EL (cell line): Measurements from ENCODE around the gene RSPRY1.

ENCODE experiments used
- DNase-seq: peaks from one replicate; pipeline ENCODE4 v3.0.0-alpha.2; 2016

Gene RSPRY1

DNA sequence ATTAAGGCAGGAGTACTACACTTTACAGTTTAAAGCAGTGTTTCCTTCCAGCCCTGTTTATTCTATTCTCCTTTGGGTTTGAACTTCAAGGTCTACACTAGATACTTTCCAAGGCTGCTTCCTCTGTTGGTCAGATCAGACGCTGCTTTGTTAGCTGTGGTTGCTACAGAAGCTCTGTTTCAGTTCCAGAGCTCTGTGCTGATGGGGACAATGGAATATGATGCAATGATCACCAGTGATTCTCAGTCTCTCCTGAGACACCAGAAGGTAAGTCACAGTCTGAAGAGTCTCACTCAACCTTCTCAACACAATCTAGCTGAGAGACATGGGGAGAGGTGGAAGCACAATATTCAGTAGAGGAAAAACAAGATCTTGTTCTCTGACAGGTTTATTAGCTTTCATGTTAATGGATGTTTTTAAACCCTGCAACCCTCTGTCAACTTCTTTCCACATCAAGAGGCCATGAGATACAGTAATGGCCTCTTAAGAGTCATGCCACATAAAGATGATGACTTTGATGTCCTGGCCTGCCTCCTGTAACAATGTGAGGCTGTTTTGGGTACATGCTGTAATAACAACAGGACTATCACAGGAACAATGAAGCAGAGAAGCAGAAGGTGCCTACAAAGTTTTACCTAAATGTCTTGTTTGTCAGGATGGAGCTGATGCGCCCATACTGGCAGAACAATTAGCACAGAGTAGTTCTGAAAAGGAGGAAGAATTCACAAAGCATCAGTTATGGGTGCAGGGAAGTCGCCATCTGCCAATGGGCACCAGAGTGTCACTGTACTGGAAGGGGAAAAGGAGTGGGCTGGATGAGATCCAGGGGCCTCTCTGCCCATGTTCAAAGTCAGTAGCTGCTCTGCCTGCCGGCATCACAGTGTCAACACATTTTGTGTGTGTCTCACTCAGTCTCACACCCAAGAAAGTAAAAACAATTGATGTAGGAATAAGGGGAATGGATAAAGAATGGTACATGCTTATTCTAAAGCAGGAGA, 33.7 kb upstream of the RSPRY1 start:
- no peak for DNase-seq

DNA sequence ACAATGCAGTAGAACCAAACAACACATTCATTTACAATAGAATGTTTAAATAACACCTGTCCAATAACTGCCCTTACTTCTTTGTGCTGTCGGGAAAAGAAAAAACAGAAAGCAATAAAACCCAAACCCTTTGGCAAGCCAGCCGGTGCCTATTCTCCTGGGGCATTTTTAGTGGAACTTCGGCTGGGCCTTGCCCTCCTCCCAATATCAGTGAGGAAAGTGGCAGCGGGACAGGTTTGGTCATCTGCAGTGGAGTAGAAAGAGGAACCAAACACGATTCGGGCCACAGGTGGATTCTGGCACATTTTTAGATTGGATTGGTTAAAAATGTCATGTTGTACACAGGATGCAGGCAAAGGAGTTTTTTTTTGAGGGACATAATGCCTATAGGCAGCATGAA, 32.3 kb upstream of the RSPRY1 start:
- DNase-seq = no peak

DNA sequence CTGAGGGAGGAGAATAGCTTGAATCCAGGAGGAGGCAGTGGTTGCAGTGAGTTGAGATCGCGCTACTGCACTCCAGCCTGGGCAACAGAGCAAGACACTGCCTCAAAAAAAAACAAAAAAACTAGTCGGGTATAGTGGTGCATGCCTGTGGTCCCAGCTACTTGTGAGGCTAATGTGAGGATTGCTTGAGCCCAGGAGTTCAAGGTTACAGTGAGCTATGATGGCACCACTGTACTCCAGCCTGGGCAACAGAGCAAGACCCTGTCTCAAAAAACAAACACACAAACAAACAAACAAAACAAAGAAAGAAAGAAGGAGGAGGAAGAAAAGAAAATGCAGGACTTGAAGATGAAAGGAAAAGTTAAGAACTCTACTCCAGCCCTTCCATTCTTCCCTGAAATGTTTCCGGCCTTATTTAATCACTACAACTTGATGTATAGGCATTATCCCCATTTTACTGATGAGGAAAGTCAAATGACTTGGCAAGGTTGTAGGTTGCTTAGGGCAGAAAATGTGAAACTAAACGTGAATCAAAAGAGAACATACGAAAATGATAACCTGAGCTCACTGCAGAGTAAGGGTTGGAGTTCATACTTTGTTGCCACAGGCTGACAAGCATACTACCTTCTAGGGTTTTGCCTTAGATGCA, 30.3 kb upstream of the RSPRY1 start:
- DNase-seq = no peak

- no peak for DNase-seq
Observed at GRCh38 chr16:57156351-57156703, 29.8 kb upstream of the RSPRY1 start.

GRCh38 chr16:57157533-57157932, 28.6 kb upstream of the RSPRY1 start:
- DNase-seq = no peak

DNA sequence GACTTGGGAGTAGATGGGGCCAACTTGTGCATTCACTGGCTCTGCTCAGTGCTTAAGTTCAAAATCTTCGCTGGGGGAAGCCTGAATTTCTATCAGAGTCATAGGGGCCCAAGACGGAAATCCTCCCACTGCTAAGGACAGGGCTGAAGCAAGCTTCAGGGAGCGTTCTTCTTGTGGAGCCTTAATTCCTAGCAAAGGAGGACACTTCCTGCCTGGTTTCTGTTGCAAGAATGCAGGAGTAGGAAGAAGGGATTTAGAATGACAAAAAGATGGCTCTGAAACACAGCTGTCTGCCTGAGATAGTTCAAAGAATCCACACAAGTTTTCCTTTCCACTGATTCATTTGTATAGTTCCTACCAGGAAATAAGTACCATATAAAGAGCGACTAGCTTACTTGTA, 26.7 kb upstream of the RSPRY1 start:
- DNase-seq = no peak

DNA sequence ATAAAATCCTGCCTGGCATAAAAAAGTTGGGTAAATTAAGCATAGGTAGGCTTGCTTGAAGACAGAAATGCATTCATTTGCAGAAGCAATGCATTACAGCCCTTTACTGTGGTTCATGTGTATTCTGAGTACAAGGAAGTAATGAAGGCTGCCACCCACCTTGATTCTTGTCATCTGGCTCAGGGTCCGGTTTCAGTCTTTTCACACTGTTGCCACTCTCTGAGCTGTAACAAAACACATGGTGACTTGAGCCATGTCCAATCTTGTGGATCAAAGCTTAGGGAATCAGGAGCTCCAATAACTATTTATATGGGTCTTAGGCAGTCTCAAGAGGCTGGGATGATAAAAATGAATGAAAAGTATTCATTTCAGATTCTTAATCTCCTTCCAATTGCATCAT, 22.3 kb upstream of the RSPRY1 start:
- no peak for DNase-seq

- no peak for DNase-seq
Observed at GRCh38 chr16:57165483-57165882, 20.6 kb upstream of the RSPRY1 start.

DNA sequence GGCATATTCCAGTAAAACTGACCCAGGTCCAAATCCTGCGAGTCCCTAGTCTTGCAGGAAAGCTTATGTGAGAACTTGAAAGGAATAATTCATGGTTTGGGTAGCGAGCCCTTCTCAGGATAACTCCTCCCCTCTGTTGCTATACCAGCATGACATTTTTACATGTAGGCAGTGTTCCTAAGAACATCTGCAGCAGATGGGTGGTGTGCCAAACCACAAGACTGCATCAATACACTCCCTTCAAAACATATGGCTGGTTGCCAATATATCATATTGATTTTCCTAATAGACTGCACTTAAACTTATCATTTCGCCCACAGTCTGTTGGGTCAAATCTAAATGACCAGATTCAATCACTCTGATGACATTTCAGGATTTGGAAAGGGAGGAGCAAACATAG, 20.2 kb upstream of the RSPRY1 start:
- DNase-seq = no peak

DNA sequence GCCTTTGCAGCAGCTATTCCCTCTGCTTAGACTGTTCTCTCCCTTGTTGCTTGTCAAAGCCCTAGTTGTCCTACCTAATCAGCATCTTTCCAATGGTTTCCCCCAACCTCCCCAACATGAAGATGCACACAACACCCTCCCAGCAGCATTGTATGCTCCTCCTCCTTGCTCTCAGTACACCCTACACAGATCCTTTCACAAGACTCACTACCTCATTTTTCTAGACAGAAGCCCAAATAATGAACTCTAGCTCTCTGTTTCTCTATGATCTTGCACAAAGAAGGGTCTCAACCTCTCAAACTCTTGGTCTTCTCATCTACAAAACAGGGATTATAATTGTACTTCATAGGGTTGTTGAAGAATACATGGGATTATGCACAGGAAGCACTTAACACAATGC, 19.7 kb upstream of the RSPRY1 start:
- no peak for DNase-seq

GRCh38 chr16:57166951-57167350, 19.2 kb upstream of the RSPRY1 start:
- DNase-seq = no peak

GRCh38 chr16:57167538-57167937, 18.6 kb upstream of the RSPRY1 start:
- DNase-seq = no peak

DNA sequence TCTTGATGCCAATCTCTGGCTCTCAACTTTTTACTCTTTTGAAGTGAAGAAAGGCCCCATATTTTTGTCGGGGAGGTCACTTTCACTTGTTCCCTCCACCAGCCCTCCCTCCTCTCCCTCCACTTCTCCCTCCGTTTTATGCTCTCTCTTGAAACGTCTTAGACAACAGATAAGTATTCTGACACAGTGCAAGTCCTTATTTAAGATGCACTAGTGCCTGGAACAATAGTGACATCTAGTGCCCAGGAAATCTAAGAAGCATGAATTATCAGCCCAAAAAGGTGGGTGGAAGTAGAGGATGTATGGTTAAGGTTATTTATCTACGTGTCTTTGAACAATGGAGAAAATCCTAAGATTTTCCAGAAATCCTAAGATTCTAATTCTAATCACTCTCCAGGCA, 18.2 kb upstream of the RSPRY1 start:
- peak; percentile 58 for DNase-seq

DNA sequence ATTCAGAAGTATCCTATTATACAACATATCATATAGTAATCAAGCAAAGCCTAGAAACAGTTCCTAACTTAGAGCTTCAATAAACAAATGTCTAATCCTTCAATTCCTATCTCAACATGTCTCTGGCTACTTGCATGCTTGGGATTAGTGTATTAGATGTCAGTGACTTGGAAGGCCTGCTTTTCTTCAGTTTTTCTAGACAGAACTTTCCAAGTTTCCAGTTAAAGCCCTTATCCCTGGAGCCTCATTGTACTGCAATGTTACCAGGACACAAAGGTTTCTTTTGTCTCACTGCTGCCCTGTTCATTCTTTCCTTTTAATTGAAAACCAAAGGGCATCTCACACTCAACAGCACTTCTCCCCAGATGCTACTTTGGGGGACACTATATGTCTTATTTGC, 16.8 kb upstream of the RSPRY1 start:
- DNase-seq = no peak

- DNase-seq = no peak
Observed at GRCh38 chr16:57172721-57173290, 13.3 kb upstream of the RSPRY1 start.

- no peak for DNase-seq
Observed at GRCh38 chr16:57175896-57176295, 10.2 kb upstream of the RSPRY1 start.

DNA sequence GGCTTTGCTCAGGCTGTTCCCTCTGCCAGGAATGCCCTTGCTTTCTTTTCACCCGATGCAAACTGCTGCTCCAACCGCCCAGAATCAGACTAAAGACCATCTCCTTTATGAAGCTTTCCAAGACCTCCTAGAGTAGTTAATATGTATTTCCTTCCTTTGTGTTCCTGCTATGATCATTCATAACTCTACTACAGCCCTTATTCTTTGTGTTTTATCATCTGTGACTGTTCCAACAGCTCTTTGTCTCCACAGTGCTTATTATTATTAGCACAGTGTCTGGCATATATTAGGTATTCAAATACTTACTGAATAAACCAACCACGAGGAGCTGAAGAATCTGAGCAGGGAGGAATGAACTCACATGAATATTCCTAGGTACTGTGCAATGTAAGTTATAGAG, 7.9 kb upstream of the RSPRY1 start:
- no peak for DNase-seq

GRCh38 chr16:57178793-57179212, 7.3 kb upstream of the RSPRY1 start:
- no peak for DNase-seq

- DNase-seq = no peak
Observed at GRCh38 chr16:57179215-57179828, 6.8 kb upstream of the RSPRY1 start.

GRCh38 chr16:57184113-57184512, 2.0 kb upstream of the RSPRY1 start:
- no peak for DNase-seq

GRCh38 chr16:57184887-57185445, 1.2 kb upstream of the RSPRY1 start:
- DNase-seq = no peak

GRCh38 chr16:57185446-57185944, 634 bp upstream of the RSPRY1 start:
- DNase-seq = peak; percentile 64
